Keratinocyte (primary cell): ENCODE results near the gene EGF. TPM values are rescaled to one million over a fixed set of nuclear protein-coding genes. Genes with fewer than 3 reads are reported as not detected.

Experiments used
- DNase-seq: peaks from one replicate; pipeline ENCODE4 v3.0.0-alpha.2; 2011; ENCODE audit warnings: low read depth, missing footprints, low spot score
- FAIRE-seq: peaks from 2 replicates; lab custom pipeline; 2011; peaks lifted over from hg19 to GRCh38; lab: Jason Lieb, UNC
- H2AFZ ChIP-seq: 2 replicates; pipeline ENCODE4 v1.6.0; 2012; ENCODE audit warnings: low read length, control low read depth, inconsistent platforms; ENCODE audit not compliant: control insufficient read depth
- H3K27ac ChIP-seq: 2 replicates; pipeline ENCODE4 v1.5.1; 2011; ENCODE audit warnings: low read length; ENCODE audit not compliant: control insufficient read depth, insufficient read depth
- H3K27me3 ChIP-seq: 3 replicates; pipeline ENCODE4 v1.6.0; 2011; ENCODE audit warnings: low read length; ENCODE audit not compliant: control insufficient read depth, insufficient read depth; ENCODE audit errors: extremely low read depth
- H3K36me3 ChIP-seq, 2 experiments: 2 replicates in 1 of 2; 3 replicates in 1 of 2; pipeline ENCODE4 v1.5.1; 2011; ENCODE audit warnings: low read length in 2 of 2, mild to moderate bottlenecking in 1 of 2; ENCODE audit not compliant: control insufficient read depth in 2 of 2, insufficient read depth in 2 of 2; ENCODE audit errors: extremely low read depth in 1 of 2
- H3K4me1 ChIP-seq: 3 replicates; pipeline ENCODE4 v1.5.1; 2011; ENCODE audit warnings: low read length; ENCODE audit not compliant: control insufficient read depth, insufficient read depth; ENCODE audit errors: extremely low read depth
- H3K4me2 ChIP-seq: 3 replicates; pipeline ENCODE4 v1.6.0; 2011; ENCODE audit warnings: low read depth, low read length; ENCODE audit not compliant: control insufficient read depth, insufficient read depth; ENCODE audit errors: extremely low read depth
- H3K4me3 ChIP-seq, 3 experiments: fragments of 200-600 bp in 1 of 3; sonication (generic) in 1 of 3; 2 replicates in 2 of 3; 3 replicates in 1 of 3; pipeline ENCODE4 v1.5.1; 2011 to 2016; ENCODE audit warnings: low read length in 3 of 3, mild to moderate bottlenecking in 3 of 3, control low read depth in 2 of 3, inconsistent platforms in 1 of 3, low read depth in 1 of 3, mixed read lengths in 1 of 3, mixed run types in 1 of 3, moderate library complexity in 1 of 3; ENCODE audit not compliant: control insufficient read depth in 2 of 3, insufficient read depth in 2 of 3; ENCODE audit errors: extremely low read depth in 1 of 3
- H3K79me2 ChIP-seq: 2 replicates; pipeline ENCODE4 v1.6.0; 2012; ENCODE audit warnings: low read length; ENCODE audit not compliant: control insufficient read depth, insufficient read depth
- H3K9ac ChIP-seq: 3 replicates; pipeline ENCODE4 v1.6.0; 2011; ENCODE audit warnings: low read length; ENCODE audit not compliant: control insufficient read depth, insufficient read depth; ENCODE audit errors: extremely low read depth
- H3K9me1 ChIP-seq: 3 replicates; pipeline ENCODE4 v1.6.0; 2011; ENCODE audit warnings: low read length; ENCODE audit not compliant: control insufficient read depth, insufficient read depth; ENCODE audit errors: extremely low read depth
- H3K9me3 ChIP-seq: 2 replicates; pipeline ENCODE4 v1.5.1; 2012; ENCODE audit warnings: low read depth, low read length; ENCODE audit not compliant: control insufficient read depth
- H4K20me1 ChIP-seq: 3 replicates; pipeline ENCODE4 v1.6.0; 2011; ENCODE audit warnings: low read length; ENCODE audit not compliant: control insufficient read depth, insufficient read depth; ENCODE audit errors: extremely low read depth
- EZH2 ChIP-seq: IDR thresholded peaks from one replicate; pipeline ENCODE4 v1.6.1; 2012; ENCODE audit warnings: inconsistent platforms, mild to moderate bottlenecking, low read length, moderate library complexity
- dilution Hi-C: fragments of 300-500 bp; cut with MboI; formaldehyde crosslinking; loops from one replicate; pipeline ENCODE4 v1.7.0; 2020; ENCODE audit warnings: low sequenced_read_pairs; ENCODE audit not compliant: extremely low pct_ligation_motif_present
- polyA plus RNA-seq, 5 experiments: library from polyadenylated mRNA; depleted of rRNA in 3 of 5; stranded (reverse) in 3 of 5; stranded (forward) in 1 of 5; unstranded in 1 of 5; fragments of >200 nt; gene quantifications; 1 replicate in 1 of 5; 2 replicates in 3 of 5; 3 replicates in 1 of 5; pipeline versions ENCODE4 v1.2.1 to v1.2.3, GENCODE V29; 2011 to 2012; ENCODE audit warnings: missing spikeins in 2 of 5, low read depth in 1 of 5, low replicate concordance in 1 of 5
- TF ChIP-seq, protein P1 (sequence below), 3 experiments: IDR thresholded peaks in 1 of 3; conservative IDR thresholded peaks in 1 of 3; optimal IDR thresholded peaks in 1 of 3; 2 replicates in 2 of 3; 3 replicates in 1 of 3; pipeline versions ENCODE3 to v1.5.1; 2011; ENCODE audit warnings: low read length in 3 of 3, mild to moderate bottlenecking in 3 of 3, moderate library complexity in 2 of 3, control low read depth in 1 of 3, inconsistent platforms in 1 of 3; ENCODE audit not compliant: insufficient read depth in 2 of 3; ENCODE audit errors: extremely low read depth in 1 of 3

Gene EGF
- polyA plus RNA-seq, 1 donor (not counting 4 experiments of a cell fraction or from before 2014, with no cell fraction given), result 1.3 TPM

DNA sequence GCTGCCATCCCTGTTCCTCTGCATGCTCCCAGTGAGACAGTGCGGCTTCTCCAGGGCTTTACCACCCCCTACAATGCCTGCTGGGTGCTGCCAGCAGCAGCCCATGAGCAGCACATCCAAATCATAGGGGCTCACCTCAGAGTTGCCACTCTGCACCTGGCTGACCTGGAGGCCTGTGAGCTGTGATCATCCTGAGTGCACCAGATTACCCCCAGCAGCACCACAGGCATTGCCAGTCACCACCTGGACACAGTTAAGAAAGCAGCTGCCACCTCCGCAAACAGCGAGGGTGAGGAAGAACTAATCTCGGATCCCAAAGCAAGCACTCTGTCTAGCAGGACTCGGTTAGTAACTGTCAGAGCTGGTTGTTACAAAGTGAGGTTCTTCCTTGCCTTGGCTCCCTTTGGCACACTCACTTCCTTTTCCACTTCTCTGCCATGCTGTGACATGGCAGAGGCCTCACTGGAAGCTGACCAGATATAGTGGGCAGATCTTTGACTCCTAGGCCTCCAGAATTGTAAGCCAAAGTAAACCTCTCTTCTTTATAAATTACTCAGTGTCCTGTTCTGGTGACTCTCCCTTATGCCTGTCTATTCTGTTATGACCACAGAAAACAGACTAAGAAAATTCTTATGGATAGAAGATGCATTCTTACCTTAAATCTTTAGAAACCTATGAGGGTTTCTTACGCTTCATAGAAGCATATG lies 39.6 kb upstream of the EGF start:
- dilution Hi-C loops, result no loop called here
- DNase-seq (no peak), FAIRE-seq (no peak)
- no peak overlapping the region for H2AFZ ChIP-seq
- H3K4me2 ChIP-seq, result no peak overlapping the region
- H3K9ac ChIP-seq, result no peak overlapping the region
- no peaks in the 10 kb centered on the region for H3K36me3 ChIP-seq
- H3K27ac ChIP-seq, result peak overlapping the region; percentile 10
- no peaks in the 10 kb centered on the region for H3K9me1 ChIP-seq
- TF ChIP-seq EZH2, result no peak
- TF ChIP-seq, protein P1, sequence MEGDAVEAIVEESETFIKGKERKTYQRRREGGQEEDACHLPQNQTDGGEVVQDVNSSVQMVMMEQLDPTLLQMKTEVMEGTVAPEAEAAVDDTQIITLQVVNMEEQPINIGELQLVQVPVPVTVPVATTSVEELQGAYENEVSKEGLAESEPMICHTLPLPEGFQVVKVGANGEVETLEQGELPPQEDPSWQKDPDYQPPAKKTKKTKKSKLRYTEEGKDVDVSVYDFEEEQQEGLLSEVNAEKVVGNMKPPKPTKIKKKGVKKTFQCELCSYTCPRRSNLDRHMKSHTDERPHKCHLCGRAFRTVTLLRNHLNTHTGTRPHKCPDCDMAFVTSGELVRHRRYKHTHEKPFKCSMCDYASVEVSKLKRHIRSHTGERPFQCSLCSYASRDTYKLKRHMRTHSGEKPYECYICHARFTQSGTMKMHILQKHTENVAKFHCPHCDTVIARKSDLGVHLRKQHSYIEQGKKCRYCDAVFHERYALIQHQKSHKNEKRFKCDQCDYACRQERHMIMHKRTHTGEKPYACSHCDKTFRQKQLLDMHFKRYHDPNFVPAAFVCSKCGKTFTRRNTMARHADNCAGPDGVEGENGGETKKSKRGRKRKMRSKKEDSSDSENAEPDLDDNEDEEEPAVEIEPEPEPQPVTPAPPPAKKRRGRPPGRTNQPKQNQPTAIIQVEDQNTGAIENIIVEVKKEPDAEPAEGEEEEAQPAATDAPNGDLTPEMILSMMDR (optimal IDR thresholded peaks at IDR 0.05 in 1 of 3, IDR thresholded peaks at IDR 0.05 in 1 of 3, conservative IDR thresholded peaks at IDR 0.05 in 1 of 3; ENCODE audit: extremely low read depth in 1 of 3, insufficient read depth in 2 of 3, low read length in 3 of 3), result no peak
- no peaks in the 10 kb centered on the region for H3K9me3 ChIP-seq
- no peaks in the 10 kb centered on the region for H3K79me2 ChIP-seq
- peaks cover 16% of the 10 kb centered on the region for H3K4me1 ChIP-seq
- no peaks in the 10 kb centered on the region for H3K27me3 ChIP-seq
- H4K20me1 ChIP-seq, result no peaks in the 10 kb centered on the region
- H3K4me3 ChIP-seq, result no peak overlapping the region

DNA sequence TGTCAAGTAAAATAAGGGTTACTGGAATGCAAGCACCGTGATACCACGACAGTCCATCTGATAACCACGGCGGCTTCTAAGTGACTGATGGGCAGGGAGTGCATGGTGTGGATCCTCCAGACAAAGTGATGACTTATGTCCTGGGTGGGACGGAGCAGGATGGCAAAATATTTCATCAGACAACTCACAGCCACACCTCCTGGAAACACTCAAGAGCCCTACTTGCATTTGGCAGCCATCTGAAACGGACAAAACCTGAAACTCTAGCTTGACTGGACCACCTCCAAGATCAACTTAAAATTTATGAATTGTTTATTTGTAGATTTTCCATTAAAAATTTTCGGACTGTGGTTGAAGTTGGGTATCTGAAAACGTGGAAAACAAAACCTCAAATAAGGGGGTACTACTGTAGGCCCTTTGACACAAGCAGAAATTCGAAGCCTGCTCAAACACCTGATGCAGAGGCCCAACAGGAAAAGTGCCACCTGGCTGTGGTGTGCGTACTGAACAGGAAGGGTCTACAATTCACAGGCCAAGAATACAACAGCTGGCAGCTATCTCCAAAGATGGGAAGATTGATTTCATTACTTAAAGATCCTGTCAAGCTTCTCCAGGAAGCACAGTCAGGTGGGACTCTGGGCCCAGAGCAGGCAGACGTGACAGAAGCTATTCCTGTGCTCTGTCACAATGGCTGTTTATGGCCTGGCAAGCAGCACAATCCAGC lies 38.7 kb upstream of the EGF start:
- no peaks in the 10 kb centered on the region for H3K79me2 ChIP-seq
- no peak for DNase-seq
- no peaks in the 10 kb centered on the region for H3K27me3 ChIP-seq
- no peaks in the 10 kb centered on the region for H3K36me3 ChIP-seq
- H3K27ac ChIP-seq, result peak overlapping the region; percentile 10
- dilution Hi-C loops, result no loop called here
- no peak overlapping the region for H3K9ac ChIP-seq
- H3K4me3 ChIP-seq, result no peak overlapping the region
- H3K4me2 ChIP-seq, result peak overlapping the region; percentile 16
- H3K9me1 ChIP-seq, result no peaks in the 10 kb centered on the region
- peak; percentile 49 for FAIRE-seq
- peaks cover 16% of the 10 kb centered on the region for H3K4me1 ChIP-seq
- no peaks in the 10 kb centered on the region for H4K20me1 ChIP-seq
- H3K9me3 ChIP-seq, result no peaks in the 10 kb centered on the region
- peak overlapping the region; percentile 5 for H2AFZ ChIP-seq
- no peak for TF ChIP-seq EZH2
- TF ChIP-seq, protein P1 (optimal IDR thresholded peaks at IDR 0.05 in 1 of 3, IDR thresholded peaks at IDR 0.05 in 1 of 3, conservative IDR thresholded peaks at IDR 0.05 in 1 of 3; ENCODE audit: extremely low read depth in 1 of 3, insufficient read depth in 2 of 3, low read length in 3 of 3), result no peak
